ENCODE results near the gene PARS2. TPM values are rescaled to one million over a fixed set of nuclear protein-coding genes. Genes with fewer than 3 reads are reported as not detected.

The PARS2 gene
- total and polyA plus RNA-seq, 2 of the 4 experiments (the other 2 are of a cell fraction) = 3.4 to 6.3 TPM

DNA sequence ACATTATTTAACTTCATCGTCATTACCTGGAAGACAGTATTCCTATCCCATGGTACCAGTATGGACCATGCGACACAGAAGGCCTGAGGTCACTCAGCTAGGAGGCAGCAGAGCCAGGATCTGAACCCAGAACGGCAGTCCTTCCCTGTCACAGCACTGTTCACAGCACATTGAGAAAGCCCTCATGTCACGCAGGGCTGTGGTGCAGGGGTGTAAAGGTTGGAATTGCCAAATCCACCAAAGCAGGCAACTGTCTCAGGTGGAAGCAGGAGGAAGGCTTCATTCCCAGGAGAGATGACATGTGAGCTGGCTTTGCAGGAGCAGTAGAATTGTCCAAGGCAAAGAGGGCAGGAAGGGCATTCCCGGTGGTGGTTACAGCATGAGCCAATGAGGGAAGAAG, 46.7 kb upstream of the PARS2 start:
- Histone ChIP-seq H2AFZ (replicated peaks; ENCODE audit: low read length, poor library complexity) (no peak overlapping the region), H3K14ac (replicated peaks; ENCODE audit: low read depth, low read length) (no peak overlapping the region), H2BK15ac (ENCODE audit: low read depth, low read length) (no peak overlapping the region), H3K4me1 (ENCODE audit: control insufficient read depth, insufficient read depth, low read length) (no peaks in the 10 kb centered on the region), H3K9me1 (ENCODE audit: insufficient read depth, low read length) (0 out of 2 replicates have a peak, but pooled peaks cover 4% of the 10 kb centered on the region), H3K4ac (ENCODE audit: low read depth, low read length) (no peak overlapping the region), H2BK20ac (ENCODE audit: low read depth, low read length) (no peak overlapping the region), H3K27ac (ENCODE audit: insufficient read depth, low read length) (no peak overlapping the region), H3K9me3 (ENCODE audit: control insufficient read depth, insufficient read depth, low read length) (no peaks in the 10 kb centered on the region), H2BK5ac (ENCODE audit: low read depth, low read length, poor library complexity, severe bottlenecking) (no peak overlapping the region), H3K9ac (ENCODE audit: low read depth, low read length) (no peak overlapping the region), H2BK120ac (ENCODE audit: low read depth, low read length) (no peak overlapping the region), H4K5ac (ENCODE audit: low read depth, low read length) (no peak overlapping the region), H2AK9ac (replicated peaks; ENCODE audit: low read depth, low read length, poor library complexity) (no peak overlapping the region), H2AK5ac (ENCODE audit: low read depth, low read length) (no peak overlapping the region), H3K79me1 (ENCODE audit: low read depth in 1 of 2, low read length in 2 of 2) (no peaks in the 10 kb centered on the region), H4K91ac (ENCODE audit: insufficient read depth, low read depth, low read length) (no peak overlapping the region), H3K56ac (ENCODE audit: extremely low read depth, insufficient read depth, low read length) (no peak overlapping the region), H3K18ac (ENCODE audit: low read depth, low read length) (no peak overlapping the region), H3K4me2 (ENCODE audit: low read depth, low read length) (no peak overlapping the region), H4K20me1 (ENCODE audit: insufficient read depth, low read length) (no peaks in the 10 kb centered on the region), H3K27me3 (ENCODE audit: control insufficient read depth, insufficient read depth, low read length) (peaks cover 39% of the 10 kb centered on the region), H3K36me3 (ENCODE audit: control insufficient read depth, insufficient read depth, low read length) (no peaks in the 10 kb centered on the region), H4K8ac (ENCODE audit: low read depth in 2 of 2, low read length in 2 of 2) (no peak overlapping the region), H3K23ac (ENCODE audit: low read depth, low read length) (no peak overlapping the region), H3K4me3 (ENCODE audit: insufficient read depth, low read depth, low read length) (no peak overlapping the region)
- intact Hi-C loops (cut with micrococcal nuclease) (loop anchor here (2.0 to 10.0 kb wide), 5 partner anchors 138 to 956 kb away; partner anchors contain the start of gene BSND), dilution Hi-C loops (cut with HindIII; ENCODE audit: low sequenced_read_pairs, unreplicated experiment) (no loop called here), in situ Hi-C loops (cut with MboI; ENCODE audit: low sequenced_read_pairs) (loop anchor here (10.0 kb wide), 1 partner anchor 136 kb away; no protein-coding TSS in a partner anchor)
- POLR2A ChIA-PET (ENCODE audit: unreplicated experiment) = no interaction called here
- 80% methylated on average over 1 of the region's 5 CpGs; no CpG with 5 or more reads in 1 of the 2 experiments for WGBS, 2 experiments (ENCODE audit: extremely low coverage in 2 of 2, insufficient read length in 1 of 2)
- DNase-seq (no peak), ATAC-seq (ENCODE audit: low read depth) (no peak)
- TF ChIP-seq NFE2L2 (IDR thresholded peaks at IDR 0.05; ENCODE audit: low read depth, low read length) (no peak), BHLHE40 (IDR thresholded peaks at IDR 0.05; ENCODE audit: low read depth, low read length) (no peak), MAFK (IDR thresholded peaks at IDR 0.05; ENCODE audit: low read depth, low read length) (no peak)
- TF ChIP-seq, protein P1, sequence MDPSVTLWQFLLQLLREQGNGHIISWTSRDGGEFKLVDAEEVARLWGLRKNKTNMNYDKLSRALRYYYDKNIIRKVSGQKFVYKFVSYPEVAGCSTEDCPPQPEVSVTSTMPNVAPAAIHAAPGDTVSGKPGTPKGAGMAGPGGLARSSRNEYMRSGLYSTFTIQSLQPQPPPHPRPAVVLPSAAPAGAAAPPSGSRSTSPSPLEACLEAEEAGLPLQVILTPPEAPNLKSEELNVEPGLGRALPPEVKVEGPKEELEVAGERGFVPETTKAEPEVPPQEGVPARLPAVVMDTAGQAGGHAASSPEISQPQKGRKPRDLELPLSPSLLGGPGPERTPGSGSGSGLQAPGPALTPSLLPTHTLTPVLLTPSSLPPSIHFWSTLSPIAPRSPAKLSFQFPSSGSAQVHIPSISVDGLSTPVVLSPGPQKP (IDR thresholded peaks at IDR 0.05; ENCODE audit: borderline replicate concordance, low read depth, low read length) = no peak
- CTCF ChIA-PET = no interaction called here
- BruUV-seq (replicated peaks) = no TSS peak
